Smooth muscle cell (in vitro differentiated cells): ENCODE measurements around the gene POLR3B. TPM values are rescaled to one million over a fixed set of nuclear protein-coding genes. Genes with fewer than 3 reads are reported as not detected.
A peak's percentile ranks its signal among the peaks of the same experiment; 100 is the strongest.

Experiments
- DNase-seq: peaks from one replicate; lab custom pipeline; 2025; ENCODE audit not compliant: unreplicated experiment; lab: John Stamatoyannopoulos, UW
- H2AFZ ChIP-seq: fragments of 200-600 bp; sonication (generic); 2 replicates; pipeline ENCODE4 v1.6.0; 2016; ENCODE audit warnings: antibody characterized with exemption, low read depth, mild to moderate bottlenecking
- H3F3A ChIP-seq: fragments of 200-600 bp; sonication (generic); 2 replicates; pipeline ENCODE4 v1.6.0; 2017; ENCODE audit warnings: antibody characterized with exemption, low read depth
- H3K27ac ChIP-seq: fragments of 200-600 bp; sonication (generic); 2 replicates; pipeline ENCODE4 v1.5.1; 2016; ENCODE audit warnings: low read depth, mild to moderate bottlenecking
- H3K27me3 ChIP-seq: fragments of 200-600 bp; sonication (generic); 2 replicates; pipeline ENCODE4 v1.6.1; 2016; ENCODE audit warnings: low read depth, mild to moderate bottlenecking
- H3K36me3 ChIP-seq: fragments of 200-600 bp; sonication (generic); 2 replicates; pipeline ENCODE4 v1.5.1; 2016; ENCODE audit warnings: low read depth
- H3K4me1 ChIP-seq: fragments of 200-600 bp; sonication (generic); 2 replicates; pipeline ENCODE4 v1.5.1; 2016; ENCODE audit warnings: low read depth
- H3K4me2 ChIP-seq: fragments of 200-600 bp; sonication (generic); 2 replicates; pipeline ENCODE4 v1.6.0; 2016; ENCODE audit warnings: mild to moderate bottlenecking
- H3K4me3 ChIP-seq: fragments of 200-600 bp; sonication (generic); 2 replicates; pipeline ENCODE4 v1.5.1; 2016; ENCODE audit warnings: mild to moderate bottlenecking
- H3K79me2 ChIP-seq: fragments of 200-600 bp; sonication (generic); 2 replicates; pipeline ENCODE4 v1.6.0; 2016; ENCODE audit warnings: low read depth, mild to moderate bottlenecking
- H3K9ac ChIP-seq: fragments of 200-600 bp; sonication (generic); 2 replicates; pipeline ENCODE4 v1.6.0; 2016; ENCODE audit warnings: low read depth
- H3K9me3 ChIP-seq: fragments of 200-600 bp; sonication (generic); replicated peaks from 2 replicates; pipeline ENCODE4 v1.5.1; 2016; ENCODE audit warnings: low read depth
- H4K20me1 ChIP-seq: fragments of 200-600 bp; sonication (generic); 2 replicates; pipeline ENCODE4 v1.6.0; 2016; ENCODE audit warnings: low read depth
- WGBS: methylation state at CpG from one replicate; pipeline ENCODE4 v1.1.7; 2016; ENCODE audit warnings: low lambda C conversion rate; 5-methylcytosine and 5-hydroxymethylcytosine counted together
- polyA plus RNA-seq: library from polyadenylated mRNA; unstranded; fragments of >200 nt; fragmentation: Nextera tagmentation; extraction: Ambion mirVana; gene quantifications from 2 replicates; pipeline ENCODE4 v1.2.1, GENCODE V29; 2016
- total RNA-seq: library from RNA; depleted of rRNA; stranded (reverse); fragments of >200 nt; gene quantifications from 2 replicates; pipeline ENCODE4 v1.2.3, GENCODE V29; 2014
- TF ChIP-seq, protein P1 (sequence below): fragments of 200-600 bp; sonication (generic); IDR thresholded peaks from 2 replicates; pipeline ENCODE4 v1.5.1; 2017; ENCODE audit warnings: borderline replicate concordance, mild to moderate bottlenecking, antibody characterized with exemption; ENCODE audit not compliant: insufficient read depth, poor library complexity, severe bottlenecking

The POLR3B gene
- total and polyA plus RNA-seq, 2 experiments from 2014 or later = 7.3 to 7.5 TPM

DNA sequence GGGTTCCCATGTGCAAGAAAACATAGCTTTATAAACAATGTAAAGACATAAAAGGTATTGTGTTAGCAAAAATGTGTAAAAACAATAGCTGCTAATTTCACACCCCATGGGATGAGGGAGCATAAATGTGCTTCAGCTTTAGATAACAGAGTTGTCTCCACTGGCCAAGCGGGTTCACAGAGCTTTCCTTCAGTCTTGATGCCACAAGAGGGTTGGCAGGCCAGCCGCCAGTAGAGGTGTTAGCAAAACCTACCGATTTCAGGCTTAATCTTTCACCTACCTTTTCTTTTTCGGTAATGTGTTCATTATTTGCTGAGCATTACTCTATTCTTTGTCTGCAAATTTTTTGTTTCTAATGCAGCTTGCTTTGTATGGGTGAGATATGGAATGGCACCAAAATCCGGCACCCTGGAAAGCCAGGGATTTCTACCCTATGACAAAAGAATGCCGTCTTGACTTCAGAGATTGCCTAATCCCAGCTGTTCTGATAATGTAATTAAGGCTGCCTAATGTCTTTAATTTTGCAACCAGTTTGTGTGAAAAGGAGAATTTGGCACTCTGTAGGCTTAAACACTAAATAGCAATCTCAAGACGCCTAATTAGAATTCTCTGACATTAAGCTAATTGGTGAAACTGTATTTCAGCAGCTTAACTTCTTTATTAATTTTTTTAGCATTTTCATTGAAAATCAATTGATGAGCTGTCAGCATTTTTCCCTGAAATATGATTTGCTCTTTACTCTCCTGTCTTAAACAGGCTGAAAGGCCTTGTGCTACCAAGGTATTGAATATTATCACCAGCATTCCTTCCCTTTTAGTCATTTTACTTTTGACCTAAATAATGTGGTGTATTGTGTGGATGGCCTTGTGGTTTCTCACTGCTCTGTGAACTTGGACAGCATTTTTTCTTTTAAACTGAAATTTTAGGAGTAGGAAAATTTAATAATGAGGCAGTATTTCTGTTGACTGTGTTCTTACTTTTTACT is 60.7 kb downstream of the POLR3B start:
- H2AFZ ChIP-seq = no peak overlapping the region
- 80% methylated on average over 7 of the region's 7 CpGs for WGBS
- H3K27ac ChIP-seq = peak overlapping the region; percentile 40
- H4K20me1 ChIP-seq = no peaks in the 10 kb centered on the region
- no peaks in the 10 kb centered on the region for H3K27me3 ChIP-seq
- H3K4me3 ChIP-seq = no peak overlapping the region
- DNase-seq = no peak
- H3F3A ChIP-seq = no peaks in the 10 kb centered on the region
- peaks cover 3% of the 10 kb centered on the region for H3K36me3 ChIP-seq
- TF ChIP-seq, protein P1, sequence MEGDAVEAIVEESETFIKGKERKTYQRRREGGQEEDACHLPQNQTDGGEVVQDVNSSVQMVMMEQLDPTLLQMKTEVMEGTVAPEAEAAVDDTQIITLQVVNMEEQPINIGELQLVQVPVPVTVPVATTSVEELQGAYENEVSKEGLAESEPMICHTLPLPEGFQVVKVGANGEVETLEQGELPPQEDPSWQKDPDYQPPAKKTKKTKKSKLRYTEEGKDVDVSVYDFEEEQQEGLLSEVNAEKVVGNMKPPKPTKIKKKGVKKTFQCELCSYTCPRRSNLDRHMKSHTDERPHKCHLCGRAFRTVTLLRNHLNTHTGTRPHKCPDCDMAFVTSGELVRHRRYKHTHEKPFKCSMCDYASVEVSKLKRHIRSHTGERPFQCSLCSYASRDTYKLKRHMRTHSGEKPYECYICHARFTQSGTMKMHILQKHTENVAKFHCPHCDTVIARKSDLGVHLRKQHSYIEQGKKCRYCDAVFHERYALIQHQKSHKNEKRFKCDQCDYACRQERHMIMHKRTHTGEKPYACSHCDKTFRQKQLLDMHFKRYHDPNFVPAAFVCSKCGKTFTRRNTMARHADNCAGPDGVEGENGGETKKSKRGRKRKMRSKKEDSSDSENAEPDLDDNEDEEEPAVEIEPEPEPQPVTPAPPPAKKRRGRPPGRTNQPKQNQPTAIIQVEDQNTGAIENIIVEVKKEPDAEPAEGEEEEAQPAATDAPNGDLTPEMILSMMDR = no peak
- H3K9ac ChIP-seq = no peak overlapping the region
- peaks cover 25% of the 10 kb centered on the region for H3K4me1 ChIP-seq
- no peaks in the 10 kb centered on the region for H3K9me3 ChIP-seq
- H3K4me2 ChIP-seq = peak overlapping the region; percentile 52
- H3K79me2 ChIP-seq = no peaks in the 10 kb centered on the region

DNA sequence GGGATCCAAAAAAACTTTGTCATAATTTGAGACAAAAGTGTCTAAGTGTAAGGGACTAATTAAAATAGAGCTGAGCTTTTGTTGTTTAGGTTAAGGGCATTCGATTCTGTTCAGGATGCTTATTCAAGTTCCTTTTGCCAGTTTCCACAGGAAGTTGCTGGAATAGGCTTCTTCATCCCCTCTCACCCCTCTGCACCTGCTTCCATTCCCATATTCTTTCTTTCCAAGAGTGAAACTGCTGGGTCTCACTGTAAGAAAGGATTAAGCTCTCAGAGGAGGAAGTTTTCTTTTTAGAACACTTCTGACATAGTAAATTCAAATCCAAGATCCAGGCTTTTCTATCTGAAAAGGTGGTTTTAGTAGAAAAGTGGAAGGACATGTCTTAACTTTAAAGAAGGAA is 61.4 kb downstream of the POLR3B start:
- H3K9ac ChIP-seq = no peak overlapping the region
- no peak overlapping the region for H3K4me3 ChIP-seq
- H3K9me3 ChIP-seq = no peaks in the 10 kb centered on the region
- no peaks in the 10 kb centered on the region for H3F3A ChIP-seq
- H3K27ac ChIP-seq = peak overlapping the region; percentile 40
- no peaks in the 10 kb centered on the region for H3K79me2 ChIP-seq
- TF ChIP-seq, protein P1 = no peak
- peaks cover 3% of the 10 kb centered on the region for H3K36me3 ChIP-seq
- no peak overlapping the region for H2AFZ ChIP-seq
- peaks cover 25% of the 10 kb centered on the region for H3K4me1 ChIP-seq
- no peaks in the 10 kb centered on the region for H4K20me1 ChIP-seq
- no peaks in the 10 kb centered on the region for H3K27me3 ChIP-seq
- no peak for DNase-seq
- 84% methylated on average over 1 of the region's 1 CpG for WGBS
- H3K4me2 ChIP-seq = peak overlapping the region; percentile 52

DNA sequence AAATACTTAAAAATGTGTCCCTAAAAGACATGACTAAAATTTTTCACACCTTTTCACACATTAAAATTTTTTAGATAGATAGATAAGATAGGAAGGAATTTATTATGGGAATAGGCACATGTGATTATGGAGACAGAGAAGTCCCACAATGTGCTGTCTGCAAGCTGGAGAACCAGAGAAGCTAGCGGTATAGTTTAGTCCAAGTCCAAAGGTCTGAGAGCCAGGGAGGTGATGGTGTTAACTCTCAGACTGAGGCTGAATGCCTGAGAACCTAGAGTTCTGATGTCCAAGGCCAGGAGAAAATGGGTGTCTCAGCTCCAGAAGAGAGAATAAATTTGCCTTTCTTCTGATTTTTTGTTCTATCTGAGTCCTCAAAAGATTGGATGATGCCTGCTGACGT is 65.7 kb downstream of the POLR3B start:
- no peaks in the 10 kb centered on the region for H3K9me3 ChIP-seq
- 92% methylated on average over 2 of the region's 2 CpGs for WGBS
- DNase-seq = no peak

More for the DNA sequence above, 65.7 kb downstream of the POLR3B start:
- Histone ChIP-seq H4K20me1 (no peaks in the 10 kb centered on the region), H3K4me3 (no peak overlapping the region), H3K4me2 (no peak overlapping the region), H2AFZ (no peak overlapping the region), H3K27me3 (no peaks in the 10 kb centered on the region), H3K9ac (no peak overlapping the region), H3F3A (no peaks in the 10 kb centered on the region), H3K4me1 (peaks cover 15% of the 10 kb centered on the region), H3K79me2 (no peaks in the 10 kb centered on the region), H3K27ac (no peak overlapping the region), H3K36me3 (peaks cover 3% of the 10 kb centered on the region)
- TF ChIP-seq, protein P1 = no peak
